Measurements from ENCODE around the gene SPTB. TPM values are rescaled to one million over a fixed set of nuclear protein-coding genes. Genes with fewer than 3 reads are reported as not detected.

Gene SPTB
- total RNA-seq, 4 donors from 2014 or later, result 123 to 554 (median 266) TPM

DNA sequence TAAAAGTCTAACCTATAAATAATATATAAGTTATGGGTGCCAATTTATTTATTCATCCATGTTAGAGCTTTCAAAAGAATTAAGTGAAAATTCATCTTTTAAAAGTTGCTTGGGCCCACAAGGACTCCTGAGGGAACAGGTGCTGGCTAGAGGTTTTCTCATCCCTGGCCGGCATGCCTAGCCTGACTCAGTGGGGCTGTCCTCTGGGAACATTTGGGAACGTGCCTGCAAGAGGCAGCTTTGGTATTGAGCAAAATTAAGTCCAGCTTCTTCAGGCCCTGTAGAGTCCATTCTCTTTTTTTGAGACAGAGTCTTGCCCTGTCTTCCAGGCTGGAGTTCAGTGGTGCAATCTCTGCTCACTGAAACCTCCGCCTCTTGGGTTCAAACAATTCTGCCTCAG, 44.7 kb downstream of the SPTB start:
- ATAC-seq (peak; percentile 69), DNase-seq (peak in 1 of 2 donors; percentile 43)
- Histone ChIP-seq H3K27ac (peak overlapping the region; percentile 93 to 98 (median 96)), H3K27me3 (no peaks in the 10 kb centered on the region), H3K9me3 (no peaks in the 10 kb centered on the region), H3K4me3 (no peak overlapping the region), H3K4me1 (peaks cover 77 to 93% of the 10 kb centered on the region in 2 donors), H3K36me3 (no peaks in the 10 kb centered on the region)
- TF ChIP-seq CTCF (IDR thresholded peaks at IDR 0.05 in 4 of 5, conservative IDR thresholded peaks at IDR 0.05 in 1 of 5), result no peak
- no peak for TF ChIP-seq POLR2A (IDR thresholded peaks at IDR 0.05)
- intact Hi-C loops (cut with DNase I; ENCODE audit: low total_unique reads), result no loop called here
- in situ Hi-C loops (cut with MboI; ENCODE audit: low sequenced_read_pairs in 4 of 4), result no loop called here

DNA sequence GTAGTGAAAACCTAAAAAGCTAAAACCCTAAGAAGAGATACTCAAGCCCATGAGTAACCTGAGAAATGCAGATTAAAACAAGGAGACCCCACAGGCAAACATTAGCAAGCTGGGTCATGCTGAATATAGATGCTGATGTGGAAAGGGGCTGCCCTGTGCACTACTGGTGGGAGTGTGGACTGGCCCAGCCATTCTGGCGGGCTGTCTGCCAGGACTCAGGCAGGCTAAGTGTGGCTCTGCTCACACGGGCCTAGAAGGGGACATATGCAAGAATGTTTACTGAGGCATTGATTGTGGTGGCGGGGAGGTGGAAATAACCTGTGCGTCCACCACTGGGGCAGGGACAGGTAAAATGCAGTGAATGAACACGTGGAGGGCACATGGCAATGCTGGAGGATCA, 48.3 kb downstream of the SPTB start:
- in situ Hi-C loops (cut with MboI; ENCODE audit: low sequenced_read_pairs in 4 of 4), result no loop called here
- Histone ChIP-seq H3K36me3 (no peaks in the 10 kb centered on the region), H3K27me3 (no peaks in the 10 kb centered on the region), H3K4me3 (no peak overlapping the region), H3K27ac (peak overlapping the region; percentile 93 to 98 (median 96)), H3K9me3 (no peaks in the 10 kb centered on the region), H3K4me1 (peaks cover 76 to 93% of the 10 kb centered on the region in 2 donors)
- DNase-seq (no peak), ATAC-seq (no peak)
- intact Hi-C loops (cut with DNase I; ENCODE audit: low total_unique reads), result no loop called here
- TF ChIP-seq CTCF (IDR thresholded peaks at IDR 0.05 in 4 of 5, conservative IDR thresholded peaks at IDR 0.05 in 1 of 5), result no peak
- TF ChIP-seq POLR2A (IDR thresholded peaks at IDR 0.05), result no peak

DNA sequence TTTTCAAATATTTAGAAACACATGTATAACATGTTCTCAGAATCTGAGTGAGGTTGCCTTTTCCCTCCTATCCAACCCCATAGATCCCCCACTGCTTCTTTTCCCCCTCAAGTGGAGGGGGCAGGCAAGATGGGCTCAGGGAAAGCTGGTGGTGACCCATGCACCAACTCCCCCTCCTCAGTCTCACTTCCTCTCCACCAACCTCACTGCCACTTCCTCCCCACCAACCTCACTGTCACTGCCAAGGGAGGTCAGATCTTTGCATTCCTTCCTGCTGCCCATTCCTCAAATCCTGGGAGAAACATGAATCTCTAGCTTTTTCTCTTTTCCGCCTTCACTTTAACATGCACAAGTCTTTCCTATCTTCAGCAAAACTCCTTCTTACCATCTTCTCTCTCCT, 48.7 kb downstream of the SPTB start:
- in situ Hi-C loops (cut with MboI; ENCODE audit: low sequenced_read_pairs in 4 of 4) (no loop called here), intact Hi-C loops (cut with DNase I; ENCODE audit: low total_unique reads) (no loop called here)
- Histone ChIP-seq H3K36me3 (no peaks in the 10 kb centered on the region), H3K9me3 (no peaks in the 10 kb centered on the region), H3K4me3 (no peak overlapping the region), H3K27me3 (no peaks in the 10 kb centered on the region), H3K4me1 (peaks cover 76 to 93% of the 10 kb centered on the region in 2 donors), H3K27ac (peak overlapping the region; percentile 93 to 98 (median 96))
- TF ChIP-seq CTCF (IDR thresholded peaks at IDR 0.05 in 4 of 5, conservative IDR thresholded peaks at IDR 0.05 in 1 of 5), result no peak
- no peak for TF ChIP-seq POLR2A (IDR thresholded peaks at IDR 0.05)
- ATAC-seq (no peak), DNase-seq (no peak)

DNA sequence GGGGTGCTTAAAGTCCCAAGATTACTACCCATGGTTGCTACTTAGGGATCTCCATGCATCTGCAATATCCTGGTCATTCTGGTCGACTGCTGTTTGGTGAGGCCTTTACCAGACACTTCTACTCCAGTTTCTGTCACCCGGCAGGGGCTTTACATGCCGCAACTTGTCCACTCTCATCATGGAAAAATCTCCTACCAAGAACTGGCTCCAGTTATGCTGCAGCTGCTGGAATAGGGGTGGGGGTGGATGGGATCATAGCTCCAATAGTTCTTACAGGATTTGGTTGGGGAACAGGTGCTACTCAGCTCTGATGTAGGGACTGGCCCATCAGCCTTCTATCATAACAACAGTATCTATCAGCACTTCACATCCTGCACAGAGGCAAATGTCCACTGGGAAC, 51.6 kb downstream of the SPTB start:
- no peaks in the 10 kb centered on the region for H3K9me3 ChIP-seq
- DNase-seq (no peak), ATAC-seq (no peak)
- peaks cover 78 to 93% of the 10 kb centered on the region in 2 donors for H3K4me1 ChIP-seq
- no peaks in the 10 kb centered on the region for H3K27me3 ChIP-seq
- TF ChIP-seq POLR2A (IDR thresholded peaks at IDR 0.05), result no peak
- no peak for TF ChIP-seq CTCF (IDR thresholded peaks at IDR 0.05 in 4 of 5, conservative IDR thresholded peaks at IDR 0.05 in 1 of 5)
- H3K4me3 ChIP-seq, result no peak overlapping the region
- intact Hi-C loops (cut with DNase I; ENCODE audit: low total_unique reads) (no loop called here), in situ Hi-C loops (cut with MboI; ENCODE audit: low sequenced_read_pairs in 4 of 4) (loop anchor here in 1 of 4 donors (5.0 to 10.0 kb wide), 2 partner anchors 49 to 157 kb away; partner anchors contain the start of genes FNTB and SPTB)
- no peaks in the 10 kb centered on the region for H3K36me3 ChIP-seq
- H3K27ac ChIP-seq, result peak overlapping the region; percentile 93 to 98 (median 96)

DNA sequence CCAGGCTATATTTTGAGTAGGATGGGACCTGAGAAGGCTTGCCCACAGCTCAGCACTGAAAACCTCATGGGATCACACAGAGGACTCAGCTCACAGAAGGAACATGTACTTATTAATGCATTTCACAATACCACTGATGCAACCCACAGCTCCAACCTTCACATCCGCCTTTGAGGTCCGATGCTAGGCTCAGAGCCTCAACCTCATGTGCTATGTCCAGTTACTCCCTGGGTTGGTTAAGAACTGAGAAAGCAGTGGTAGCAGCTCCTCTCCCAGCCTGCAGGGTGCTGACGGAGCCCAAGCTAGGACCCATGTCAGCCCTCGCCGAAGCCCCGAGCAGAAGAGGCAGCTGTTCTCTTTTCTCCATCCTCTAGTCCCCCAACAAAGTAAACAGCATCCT, 52.9 kb downstream of the SPTB start:
- Histone ChIP-seq H3K36me3 (no peaks in the 10 kb centered on the region), H3K9me3 (no peaks in the 10 kb centered on the region), H3K4me3 (peak overlapping the region in 2 of 4 donors; percentile 32 to 36), H3K27ac (peak overlapping the region; percentile 93 to 98 (median 96)), H3K27me3 (no peaks in the 10 kb centered on the region), H3K4me1 (peaks cover 79 to 90% of the 10 kb centered on the region in 2 donors)
- in situ Hi-C loops (cut with MboI; ENCODE audit: low sequenced_read_pairs in 4 of 4) (loop anchor here in 1 of 4 donors (5.0 to 10.0 kb wide), 2 partner anchors 50 to 158 kb away; partner anchors contain the start of genes FNTB and SPTB), intact Hi-C loops (cut with DNase I; ENCODE audit: low total_unique reads) (loop anchor here (1.0 kb wide), 1 partner anchor 52 kb away; the partner anchor contains the start of gene SPTB)
- peak; percentile 73 to 85 for DNase-seq
- peak; percentile 45 to 46 for TF ChIP-seq POLR2A (IDR thresholded peaks at IDR 0.05)
- TF ChIP-seq CTCF (IDR thresholded peaks at IDR 0.05 in 4 of 5, conservative IDR thresholded peaks at IDR 0.05 in 1 of 5), result peak in 4 of 5 experiments; percentile 8 to 41 (median 20)
- ATAC-seq, result peak; percentile 73
